HG02884 (cell line): Measurements from ENCODE around the gene FBXO41.

ENCODE experiments used
- ATAC-seq: cut with Tn5 transposase; IDR thresholded peaks from one replicate; pipeline ENCODE4 v1.9.1; 2021; ENCODE audit warnings: mild to moderate bottlenecking, moderate library complexity; ENCODE audit not compliant: unreplicated experiment

FBXO41 gene

GRCh38 chr2:73249636-73250035 is 34.6 kb downstream of the FBXO41 start:
- ATAC-seq: no peak

DNA sequence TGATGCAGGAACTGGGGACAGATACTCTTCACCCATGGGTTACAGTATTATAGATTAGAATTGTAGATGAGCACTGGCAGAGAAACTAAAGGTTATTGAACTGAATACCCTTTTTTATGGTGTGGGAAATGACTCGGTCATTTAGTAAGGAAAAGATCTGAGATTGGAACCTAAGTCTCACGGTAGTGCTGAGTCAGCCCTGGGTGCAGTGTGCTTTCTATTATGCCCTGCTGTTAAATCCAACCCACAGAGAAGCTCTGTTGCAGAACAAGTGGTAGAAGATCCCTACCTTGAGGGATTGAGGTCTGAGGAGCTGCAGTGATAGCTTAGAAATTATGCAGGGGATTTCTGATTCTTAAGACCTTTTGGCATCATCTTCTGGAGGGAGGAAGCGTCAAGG is 37.4 kb downstream of the FBXO41 start:
- no peak for ATAC-seq

DNA sequence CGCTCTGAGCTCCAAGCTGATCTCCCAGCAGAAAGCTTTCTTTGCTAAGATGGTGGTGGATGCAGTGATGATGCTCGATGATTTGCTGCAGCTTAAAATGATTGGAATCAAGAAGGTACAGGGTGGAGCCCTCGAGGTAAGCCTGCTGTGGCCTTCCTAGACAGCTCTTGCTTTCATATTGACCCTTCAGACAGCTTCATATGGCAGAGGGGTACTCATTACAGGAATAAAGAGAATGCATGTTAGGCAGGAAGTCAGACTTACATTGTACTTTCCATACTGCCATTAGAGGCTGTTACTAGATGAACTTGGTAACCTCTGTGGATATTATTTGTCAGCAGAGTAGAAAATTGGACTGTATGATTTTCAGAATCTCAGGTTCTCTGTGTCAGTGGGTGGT is 39.7 kb downstream of the FBXO41 start:
- no peak for ATAC-seq

GRCh38 chr2:73243884-73244570 is 40.3 kb downstream of the FBXO41 start:
- no peak for ATAC-seq

GRCh38 chr2:73239776-73240175 is 44.5 kb downstream of the FBXO41 start:
- ATAC-seq: no peak

DNA sequence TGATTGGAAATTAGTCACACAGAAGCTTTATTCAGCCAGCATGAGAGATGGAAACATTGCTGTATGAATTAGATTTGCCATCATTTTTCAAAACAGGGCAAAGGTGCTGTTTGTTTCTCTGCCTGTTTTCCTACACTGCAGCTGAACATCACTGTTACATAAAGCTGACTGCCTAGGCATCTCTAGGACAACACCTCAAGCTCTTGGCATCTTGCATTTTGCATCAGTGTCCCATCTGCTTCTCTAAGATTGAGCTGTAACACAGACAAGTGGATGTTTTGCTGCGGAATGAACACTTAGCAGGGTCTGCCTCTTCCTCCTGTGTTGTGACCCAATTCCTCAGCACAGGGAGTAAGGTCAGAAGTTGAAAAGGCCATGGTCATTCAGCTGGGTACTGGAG is 45.3 kb downstream of the FBXO41 start:
- no peak for ATAC-seq

DNA sequence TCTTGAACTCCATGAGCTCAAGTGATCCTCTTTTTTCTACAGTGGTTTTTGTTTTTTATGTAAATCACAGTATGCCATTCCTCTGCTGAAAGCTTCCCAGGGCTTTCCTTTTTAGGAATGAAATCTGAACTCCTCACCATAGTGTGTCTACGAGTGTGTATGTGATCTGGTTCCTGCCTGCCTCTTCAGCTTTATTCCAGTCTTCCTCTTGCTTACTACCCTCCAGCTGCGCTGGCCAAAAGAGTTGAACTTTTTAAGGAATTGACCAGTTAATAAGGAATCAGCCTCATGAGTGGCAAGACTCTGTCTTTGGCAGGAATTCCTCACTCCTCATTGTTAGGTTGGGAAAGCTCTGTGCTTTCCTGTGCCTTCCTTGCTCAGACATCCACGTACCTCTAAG is 46.1 kb downstream of the FBXO41 start:
- no peak for ATAC-seq

- ATAC-seq: no peak
Observed at GRCh38 chr2:73237168-73237567, 47.1 kb downstream of the FBXO41 start.

DNA sequence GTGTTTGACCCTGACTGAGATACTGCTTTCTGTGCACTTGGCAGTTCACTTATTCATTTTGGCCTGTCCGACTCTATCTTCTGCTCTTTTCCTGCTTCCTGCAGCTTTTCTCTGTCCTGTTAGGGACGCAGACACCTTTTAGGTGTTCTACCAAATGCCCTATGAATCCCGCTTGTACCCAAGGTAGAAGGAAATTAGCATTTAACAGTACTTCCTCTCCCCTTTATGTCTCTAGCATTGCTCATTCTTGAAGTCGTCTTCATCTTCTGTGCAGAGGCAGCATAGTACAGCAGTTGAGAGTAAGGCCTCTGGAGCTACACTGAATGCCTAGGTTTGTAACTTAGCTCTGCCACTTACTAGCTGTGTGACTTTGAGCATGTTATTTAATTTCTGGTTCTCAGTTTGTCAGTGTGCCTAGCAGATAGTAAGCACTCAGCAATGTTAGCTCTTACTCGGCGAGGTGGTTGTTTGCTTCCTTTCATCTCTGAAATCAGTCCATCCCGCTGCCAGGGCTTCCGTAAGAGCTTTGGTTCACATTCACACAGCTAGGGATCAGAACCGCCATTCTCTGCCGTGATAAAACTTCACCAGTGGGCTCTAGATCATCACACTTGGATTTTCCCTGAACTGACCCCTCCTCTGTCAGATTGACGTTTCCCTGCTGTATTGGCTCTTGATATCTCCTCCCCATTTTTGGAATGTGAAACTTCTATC is 48.8 kb downstream of the FBXO41 start:
- ATAC-seq: no peak

DNA sequence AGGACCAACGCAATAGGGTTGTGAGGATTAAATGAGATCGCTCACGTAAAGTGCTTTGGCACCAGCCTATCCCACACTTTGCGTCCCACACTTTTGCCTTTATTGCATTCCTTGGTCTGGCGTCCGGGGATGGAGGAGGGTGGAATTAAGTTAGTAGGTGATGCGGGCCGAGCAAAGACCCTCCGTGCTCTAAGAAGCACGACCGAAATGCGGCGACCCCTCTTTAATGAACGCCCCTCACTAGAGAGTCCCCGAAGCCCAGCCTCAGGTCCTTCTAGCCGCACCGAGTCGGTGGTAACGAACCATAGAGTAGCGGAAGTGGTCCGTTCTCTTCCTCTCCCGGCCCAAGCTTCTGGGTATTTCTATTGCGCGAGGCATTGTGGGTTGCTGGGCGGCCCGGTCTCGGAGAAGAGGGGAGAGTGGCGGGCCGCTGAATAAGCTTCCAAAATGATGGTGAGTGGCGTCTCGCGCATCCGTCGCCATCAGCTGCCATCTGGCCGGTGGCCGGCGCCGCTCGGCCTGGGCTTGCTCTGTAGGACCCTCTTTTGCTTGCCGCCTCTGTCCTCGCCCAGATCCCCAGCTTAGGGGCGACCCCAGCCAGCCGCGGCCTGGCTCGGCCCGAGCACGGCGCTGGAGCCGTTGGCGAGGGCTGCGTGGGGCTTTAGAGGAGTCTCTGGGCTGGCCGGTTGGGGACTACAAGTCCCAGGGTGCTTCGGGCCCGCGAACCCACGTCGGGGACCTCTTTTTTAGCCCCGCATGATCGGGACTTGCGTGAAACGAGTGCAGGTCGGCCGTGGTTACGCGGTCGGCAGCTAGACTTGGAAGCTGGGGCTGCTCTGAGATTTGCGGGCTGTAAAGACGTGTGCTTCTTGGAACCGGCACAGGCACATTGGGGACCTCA is 50.1 kb downstream of the FBXO41 start, which contains the start of gene CCT7:
CCT7 (plus strand) TSS at position 377 of the 901 bp plus-strand sequence; CDS start at position 448, 71 bp downstream.
- ATAC-seq: peak; percentile 57

DNA sequence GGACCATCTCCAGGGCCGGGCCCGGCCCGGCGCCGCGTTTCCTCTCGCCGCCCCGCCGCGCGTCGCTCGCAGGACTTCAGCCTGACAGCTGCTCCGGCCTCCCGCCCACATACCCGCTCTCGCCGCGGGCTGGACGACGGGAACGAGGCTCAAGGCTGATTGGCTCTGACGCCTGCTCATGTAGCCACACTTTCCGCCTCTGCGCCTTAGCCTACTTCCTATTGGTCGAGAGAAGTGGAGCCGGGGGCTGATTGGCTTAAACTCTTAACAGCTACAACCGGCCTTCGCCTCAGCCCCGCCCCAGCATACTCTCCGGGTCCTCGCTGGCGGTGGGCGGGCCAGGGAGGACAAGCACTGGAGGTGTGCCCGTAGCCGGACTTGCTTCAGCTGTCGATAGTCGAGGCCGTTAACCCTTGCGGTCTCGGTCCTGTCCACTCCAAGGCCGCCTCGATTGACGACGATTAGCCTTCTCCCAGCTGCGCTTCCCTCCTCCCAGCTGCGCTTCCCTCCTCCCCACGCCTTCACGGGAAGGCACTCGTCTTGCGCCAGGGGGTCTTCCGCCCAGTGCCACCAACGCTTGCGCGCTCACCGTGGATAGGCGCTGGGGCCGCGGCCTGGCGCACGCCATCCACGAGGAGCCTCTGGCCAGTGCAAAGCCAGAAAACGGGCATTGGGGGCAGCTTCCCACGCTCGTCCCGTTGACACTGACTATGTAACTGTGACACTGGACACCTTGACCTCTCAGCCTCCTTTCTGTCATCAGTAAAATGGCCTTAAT is 50.9 kb downstream of the FBXO41 start, which contains the start of gene PRADC1:
PRADC1 (minus strand) TSS at position 86 of the 778 bp plus-strand sequence; CDS start at position 7, 79 bp downstream.
- peak; percentile 87 for ATAC-seq

DNA sequence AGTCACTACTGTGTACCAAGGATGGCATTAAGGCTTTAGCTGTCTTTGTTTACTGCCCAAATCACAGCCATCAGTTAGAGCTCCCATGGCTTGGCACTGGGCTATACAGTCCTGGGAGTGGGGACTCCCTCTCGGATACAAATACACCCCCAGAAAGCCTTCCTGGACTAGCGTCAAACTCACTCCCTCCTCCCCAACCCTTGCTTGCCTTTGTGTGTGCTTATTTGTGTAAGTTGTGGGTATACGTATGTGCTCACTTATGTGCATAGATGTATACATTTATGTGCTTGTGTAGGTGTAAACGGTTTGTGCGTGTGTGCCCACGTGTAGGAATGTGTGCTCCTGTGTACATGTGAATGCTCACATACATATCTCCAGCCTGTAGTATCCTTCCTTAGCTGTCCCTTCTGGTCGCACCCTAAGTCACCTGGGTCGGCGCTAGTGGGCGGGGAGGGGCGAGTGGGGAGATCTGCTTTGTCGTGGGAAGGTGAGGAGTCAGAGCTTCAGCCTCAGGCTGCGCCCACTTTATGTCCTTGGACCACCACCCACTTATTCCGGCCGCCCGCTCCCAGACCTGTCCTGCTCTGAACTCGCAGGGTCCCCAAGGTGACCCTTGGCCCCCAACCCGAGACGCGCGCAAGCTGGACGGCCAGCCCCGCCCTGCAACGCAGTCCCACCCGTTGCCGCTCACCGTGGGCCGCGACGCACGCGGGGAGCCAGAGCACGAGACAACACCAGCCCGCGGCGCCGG is 51.7 kb downstream of the FBXO41 start:
- no peak for ATAC-seq

- no peak for ATAC-seq
Observed at GRCh38 chr2:73228631-73229030, 55.6 kb downstream of the FBXO41 start.

GRCh38 chr2:73227086-73227485 is 57.2 kb downstream of the FBXO41 start:
- ATAC-seq: no peak

- no peak for ATAC-seq
Observed at GRCh38 chr2:73225513-73226360, 58.5 kb downstream of the FBXO41 start.

DNA sequence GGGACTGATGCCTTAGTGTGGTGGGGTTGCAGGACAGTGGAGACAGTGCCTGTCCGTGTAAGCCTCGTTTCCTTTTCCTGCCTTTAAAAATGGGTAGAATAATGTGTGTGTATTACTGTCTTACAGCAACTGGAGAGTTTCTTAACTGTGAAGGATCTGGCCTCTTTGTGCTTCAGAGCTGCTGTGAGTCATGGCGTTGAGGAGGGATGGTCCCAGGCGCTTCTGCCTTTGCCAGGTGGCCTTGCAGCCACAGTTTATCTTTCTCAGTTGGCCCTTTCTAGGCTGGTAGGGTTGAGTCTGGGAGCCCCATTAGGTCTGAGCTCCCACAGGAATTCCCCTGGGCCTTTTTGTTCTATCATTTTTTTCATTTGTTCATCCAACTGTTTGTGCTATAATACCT is 60.5 kb downstream of the FBXO41 start:
- no peak for ATAC-seq

- ATAC-seq: no peak
Observed at GRCh38 chr2:73218298-73218697, 66.0 kb downstream of the FBXO41 start.

DNA sequence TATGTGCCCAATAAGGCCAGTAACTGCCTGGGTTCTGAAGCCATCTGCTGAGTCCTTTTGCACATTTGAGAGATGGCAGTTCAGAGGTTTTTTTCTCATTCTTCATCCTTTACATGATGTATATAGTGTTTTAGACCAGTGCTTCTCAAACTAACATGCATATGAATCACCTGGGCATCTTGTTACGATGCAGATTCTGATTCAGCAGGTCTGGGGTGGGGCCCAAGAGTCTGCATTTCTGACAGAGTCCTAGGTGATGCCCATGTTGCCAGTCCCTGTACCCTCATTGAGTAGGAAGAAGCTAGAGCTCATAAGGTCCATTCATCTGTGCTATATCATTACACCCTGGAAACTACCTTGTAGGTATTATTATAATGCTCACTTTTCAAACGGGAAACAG is 66.5 kb downstream of the FBXO41 start:
- no peak for ATAC-seq

DNA sequence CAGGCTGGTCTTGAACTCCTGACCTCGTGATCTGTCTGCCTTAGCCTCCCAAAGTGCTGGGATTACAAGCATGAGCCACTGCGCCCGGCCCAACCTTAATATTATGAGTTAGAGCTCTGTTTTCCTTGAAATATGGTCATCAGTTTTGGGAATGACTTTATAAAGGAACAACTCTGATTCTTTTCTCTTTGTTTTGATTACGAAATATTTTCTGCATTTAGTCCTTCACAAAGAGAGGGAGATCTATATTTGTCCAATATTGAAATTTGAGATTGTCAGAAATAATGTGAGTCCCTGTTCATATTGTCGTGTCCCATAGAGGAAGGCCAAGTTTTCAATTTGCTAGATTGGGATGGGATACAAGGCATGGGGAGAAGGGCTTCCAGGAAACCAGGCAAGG is 67.1 kb downstream of the FBXO41 start:
- ATAC-seq: no peak
